Activated CD8-positive, alpha-beta memory T cell treated with anti-CD3 and anti-CD28 coated beads for 36 hours (primary cell): ENCODE results near the gene FGFRL1. TPM values are rescaled to one million over a fixed set of nuclear protein-coding genes. Genes with fewer than 3 reads are reported as not detected.
"Not testable (repeated sequence)": the region's sequence is repeated elsewhere in the genome, so short reads cannot be mapped to it uniquely, and the experiment has no call there.

ENCODE experiments used
- CTCF ChIA-PET: fragments of 350-600 bp; sonication (Branson Sonifier 250); formaldehyde crosslinking; loops from one replicate; lab custom pipeline; 2021; ENCODE audit warnings: antibody characterized with exemption; lab: Charles Lee
- POLR2A ChIA-PET: fragments of 350-600 bp; sonication (Branson Sonifier 250); formaldehyde crosslinking; loops from one replicate; lab custom pipeline; 2021; ENCODE audit warnings: antibody characterized with exemption; lab: Charles Lee
- total RNA-seq, 2 experiments: library from RNA; stranded (reverse); gene quantifications; one replicate each; pipeline ENCODE4 v1.2.3, GENCODE V29; 2021

FGFRL1 gene
- total RNA-seq, 2 experiments from 2014 or later, result 17.7 to 18.7 TPM

- ChIA-PET CTCF (interaction anchor here (1.2 to 1.8 kb wide), 2 partner anchors 15 to 38 kb away, joined by 3 to 5 read pairs; partner anchors contain the start of gene IDUA), POLR2A (no interaction called here)
These were observed 39.5 kb upstream of the FGFRL1 start for GRCh38 chr4:971666-972500.

- ChIA-PET CTCF (interaction anchor here (1.2 to 1.8 kb wide), 2 partner anchors 15 to 37 kb away, joined by 3 to 5 read pairs; partner anchors contain the start of gene IDUA), POLR2A (no interaction called here)
These were observed 38.6 kb upstream of the FGFRL1 start for GRCh38 chr4:972651-973424.

GRCh38 chr4:973431-974397, 37.7 kb upstream of the FGFRL1 start, which contains the start of gene DGKQ:
TSS of gene DGKQ (minus strand) at chr4:973569. CDS start at chr4:973482, 87 bp downstream.
- CTCF ChIA-PET, result no interaction called here
- POLR2A ChIA-PET, result no interaction called here

GRCh38 chr4:974668-975067, 36.8 kb upstream of the FGFRL1 start:
- ChIA-PET POLR2A (no interaction called here), CTCF (no interaction called here)

- POLR2A ChIA-PET, CTCF ChIA-PET: not testable (repeated sequence)
These were observed 35.4 kb upstream of the FGFRL1 start for GRCh38 chr4:976016-976415.

- ChIA-PET CTCF (no interaction called here), POLR2A (no interaction called here)
These were observed 32.3 kb upstream of the FGFRL1 start for GRCh38 chr4:978957-979701.

- POLR2A ChIA-PET, result no interaction called here
- CTCF ChIA-PET, result no interaction called here
These were observed 29.1 kb upstream of the FGFRL1 start for GRCh38 chr4:982291-982690.

- ChIA-PET CTCF (no interaction called here), POLR2A (no interaction called here)
These were observed 28.6 kb upstream of the FGFRL1 start for GRCh38 chr4:982814-983213.

- ChIA-PET POLR2A (no interaction called here), CTCF (no interaction called here)
These were observed 26.9 kb upstream of the FGFRL1 start for GRCh38 chr4:984336-985054.

GRCh38 chr4:985123-985830, 26.1 kb upstream of the FGFRL1 start:
- ChIA-PET POLR2A (no interaction called here), CTCF (no interaction called here)

GRCh38 chr4:986428-986878, 25.0 kb upstream of the FGFRL1 start:
- ChIA-PET CTCF (interaction anchor here (0.8 to 1.6 kb wide), 11 partner anchors 16 to 245 kb away, joined by 3 to 9 read pairs (median 4); no protein-coding TSS in a partner anchor), POLR2A (interaction anchor here (0.7 to 1.5 kb wide), 3 partner anchors 108 to 303 kb away, joined by 3 to 6 read pairs (median 4); no protein-coding TSS in a partner anchor)

GRCh38 chr4:986879-987623, 24.4 kb upstream of the FGFRL1 start, which contains the start of gene IDUA:
TSS of gene IDUA (plus strand) at chr4:987044. CDS start at chr4:987085, 41 bp downstream.
- CTCF ChIA-PET, result interaction anchor here (0.6 to 1.6 kb wide), 19 partner anchors 15 to 254 kb away, joined by 3 to 9 read pairs (median 4); partner anchors contain the start of genes GAK and TMEM175
- POLR2A ChIA-PET, result interaction anchor here (0.7 to 1.5 kb wide), 3 partner anchors 108 to 302 kb away, joined by 3 to 6 read pairs (median 4); no protein-coding TSS in a partner anchor

GRCh38 chr4:987624-988513, 23.6 kb upstream of the FGFRL1 start:
- POLR2A ChIA-PET, result interaction anchor here (1.0 to 1.5 kb wide), 2 partner anchors 109 to 206 kb away, joined by 4 to 6 read pairs; no protein-coding TSS in a partner anchor
- CTCF ChIA-PET, result interaction anchor here (0.6 to 1.6 kb wide), 19 partner anchors 14 to 254 kb away, joined by 3 to 9 read pairs (median 4); partner anchors contain the start of genes GAK and TMEM175
